HCT116 (cell line): ENCODE results near the gene ZGPAT. TPM values are rescaled to one million over a fixed set of nuclear protein-coding genes. Genes with fewer than 3 reads are reported as not detected.

Experiments
- ATAC-seq: fragments of 200-7000 bp; cut with Tn5 transposase; 2 replicates; pipeline ENCODE4 v1.9.1; 2020; ENCODE audit warnings: mild to moderate bottlenecking, moderate library complexity
- BruUV-seq: library from RNA; stranded (reverse); fragments of 400-500 nt; replicated peaks from 2 replicates; lab custom pipeline; 2021; lab: Mats Ljungman, UMichigan
- CTCF ChIA-PET: fragments of 300-600 bp; sonication (Branson Sonifier 250); formaldehyde crosslinking; loops from one replicate; lab custom pipeline; 2021; ENCODE audit warnings: antibody characterized with exemption; lab: Charles Lee
- POLR2A ChIA-PET: fragments of 300-600, 350-600 bp; sonication (Branson Sonifier 250); formaldehyde crosslinking; loops from one replicate; lab custom pipeline; 2021; ENCODE audit warnings: antibody characterized with exemption; lab: Charles Lee
- RAD21 ChIA-PET, 2 experiments: fragments of 300-600 bp; sonication (Branson Sonifier 250); formaldehyde crosslinking; loops; one replicate each; lab custom pipeline; 2023; ENCODE audit warnings: low total read pairs in 2 of 2; ENCODE audit not compliant: uncharacterized antibody in 2 of 2, unreplicated experiment in 2 of 2, low non-redundant PET in 1 of 2; lab: Charles Lee
- DNase-seq: peaks from one replicate; pipeline ENCODE4 v3.0.0-alpha.2; 2010; ENCODE audit warnings: low read depth, low spot score
- H2AFZ ChIP-seq: fragments of 200-600 bp; shearing (Covaris generic), sonication (generic); 2 replicates; pipeline ENCODE4 v1.6.1; 2017; ENCODE audit warnings: low read depth, mixed run types, mixed read lengths, antibody characterized with exemption, low read length; ENCODE audit not compliant: poor library complexity, severe bottlenecking
- H3K27ac ChIP-seq: 2 replicates; pipeline ENCODE4 v1.5.1; 2012; ENCODE audit warnings: low read depth, low read length
- H3K27me3 ChIP-seq: fragments of 200-600 bp; sonication (generic); 2 replicates; pipeline ENCODE4 v1.6.1; 2016; ENCODE audit warnings: mixed run types, low read length, mixed read lengths; ENCODE audit not compliant: insufficient read depth
- H3K36me3 ChIP-seq, 2 experiments: fragments of 200-500 bp in 1 of 2; fragments of 200-600 bp in 1 of 2; sonication (Bioruptor generic) in 1 of 2; sonication (generic) in 1 of 2; 2 replicates each; pipeline versions ENCODE4 v1.5.1 to v1.6.1; 2014 to 2016; ENCODE audit warnings: low read length in 2 of 2, inconsistent platforms in 1 of 2, mixed read lengths in 1 of 2, mixed run types in 1 of 2; ENCODE audit not compliant: insufficient read depth in 2 of 2, control insufficient read depth in 1 of 2
- H3K4me1 ChIP-seq, 2 experiments: fragments of 200-600 bp in 1 of 2; sonication (generic) in 1 of 2; 2 replicates each; pipeline versions ENCODE4 v1.5.1 to v1.6.1; 2012 to 2017; ENCODE audit warnings: low read length in 2 of 2, inconsistent platforms in 1 of 2, mild to moderate bottlenecking in 1 of 2, mixed read lengths in 1 of 2, mixed run types in 1 of 2, moderate library complexity in 1 of 2; ENCODE audit not compliant: insufficient read depth in 2 of 2, control insufficient read depth in 1 of 2
- H3K4me2 ChIP-seq: fragments of 200-600 bp; sonication (generic); 2 replicates; pipeline ENCODE4 v1.6.1; 2017; ENCODE audit warnings: mixed run types, low read length, mixed read lengths
- H3K4me3 ChIP-seq, 2 experiments: fragments of 200-600 bp in 1 of 2; sonication (generic) in 1 of 2; replicated peaks in 1 of 2; 2 replicates each; pipeline ENCODE4 v1.5.1; 2011 to 2016; ENCODE audit warnings: low read length in 2 of 2, control low read depth in 1 of 2, low read depth in 1 of 2, mild to moderate bottlenecking in 1 of 2, mixed read lengths in 1 of 2, mixed run types in 1 of 2
- H3K79me2 ChIP-seq: fragments of 200-600 bp; sonication (generic); 2 replicates; pipeline ENCODE4 v1.6.1; 2017; ENCODE audit warnings: mild to moderate bottlenecking, mixed run types, low read length, moderate library complexity, mixed read lengths; ENCODE audit not compliant: insufficient read depth
- H3K9ac ChIP-seq: fragments of 200-600 bp; sonication (generic); 2 replicates; pipeline ENCODE4 v1.6.1; 2016; ENCODE audit warnings: low read length, mixed read lengths
- H3K9me2 ChIP-seq: fragments of 200-600 bp; sonication (generic), shearing (Covaris generic); 2 replicates; pipeline ENCODE4 v1.6.1; 2017; ENCODE audit warnings: mixed run types, mild to moderate bottlenecking, moderate library complexity; ENCODE audit not compliant: insufficient read depth
- H3K9me3 ChIP-seq, 2 experiments: fragments of 200-500 bp in 1 of 2; fragments of 200-600 bp in 1 of 2; sonication (Bioruptor generic) in 1 of 2; sonication (generic) in 1 of 2; 2 replicates each; pipeline ENCODE4 v1.6.1; 2014 to 2017; ENCODE audit warnings: low read length in 2 of 2, mixed read lengths in 2 of 2, inconsistent platforms in 1 of 2, low read depth in 1 of 2, mild to moderate bottlenecking in 1 of 2, mixed run types in 1 of 2, moderate library complexity in 1 of 2; ENCODE audit not compliant: control insufficient read depth in 1 of 2, insufficient read depth in 1 of 2
- H4K20me1 ChIP-seq: fragments of 200-600 bp; sonication (generic), shearing (Covaris generic); 2 replicates; pipeline ENCODE4 v1.6.1; 2017; ENCODE audit warnings: mixed run types, mild to moderate bottlenecking, moderate library complexity; ENCODE audit not compliant: insufficient read depth
- CBX3 ChIP-seq: IDR thresholded peaks from 2 replicates; pipeline ENCODE4 v1.6.1; 2012; ENCODE audit warnings: low read depth
- EGR1 ChIP-seq: IDR thresholded peaks from 2 replicates; pipeline ENCODE4 v1.6.1; 2012; ENCODE audit warnings: low read depth
- POLR2AphosphoS5 ChIP-seq: IDR thresholded peaks from 2 replicates; pipeline ENCODE4 v1.6.1; 2011; ENCODE audit warnings: mild to moderate bottlenecking, low read depth, low read length, moderate library complexity
- RAD21 ChIP-seq: IDR thresholded peaks from 2 replicates; pipeline ENCODE4 v1.6.1; 2012; ENCODE audit warnings: low read depth, mild to moderate bottlenecking
- REST ChIP-seq: IDR thresholded peaks from 2 replicates; pipeline ENCODE4 v1.6.1; 2012; ENCODE audit warnings: low read depth
- intact Hi-C: fragments of 100-400 bp; cut with micrococcal nuclease; formaldehyde crosslinking; loops from 2 replicates; pipeline ENCODE4 v1.10.0; 2022
- total RNA-seq: library from RNA; stranded (reverse); gene quantifications from one replicate; pipeline ENCODE4 v1.2.1, GENCODE V29; 2021; ENCODE audit not compliant: unreplicated experiment

Gene ZGPAT
- total RNA-seq, 1 experiment from 2014 or later = 30.6 TPM

GRCh38 chr20:63703471-63703975 is 4.3 kb upstream of the ZGPAT start:
- peaks cover 35% of the 10 kb centered on the region for H3K79me2 ChIP-seq
- ChIA-PET CTCF (no interaction called here), RAD21 (interaction anchor here in 1 of 2 experiments (0.6 kb wide), 1 partner anchor 163 kb away, joined by 9 read pairs; no protein-coding TSS in a partner anchor), POLR2A (no interaction called here)
- no peaks in the 10 kb centered on the region for H3K9me3 ChIP-seq
- no peak for DNase-seq
- H3K27ac ChIP-seq = no peak overlapping the region; the same call in 1 of the 2 replicates
- no peaks in the 10 kb centered on the region for H3K27me3 ChIP-seq
- no peak overlapping the region for H3K4me2 ChIP-seq
- peaks cover 7 to 25% of the 10 kb centered on the region in 2 experiments; a peak in 3 of 4 replicates for H3K36me3 ChIP-seq
- no TSS peak for BruUV-seq
- H4K20me1 ChIP-seq = no peaks in the 10 kb centered on the region
- peaks cover 21 to 56% of the 10 kb centered on the region in 2 experiments for H3K4me1 ChIP-seq
- intact Hi-C loops = loop anchor here (10.0 kb wide), 1 partner anchor 351 kb away; no protein-coding TSS in a partner anchor
- no peak for ATAC-seq
- TF ChIP-seq POLR2AphosphoS5 (no peak), RAD21 (no peak), REST (no peak), EGR1 (no peak), CBX3 (no peak)
- TF ChIP-seq, all 23 proteins: peak for 0
- H3K9me2 ChIP-seq = no peaks in the 10 kb centered on the region
- H2AFZ ChIP-seq = no peak overlapping the region
- no peak overlapping the region for H3K4me3 ChIP-seq
- no peak overlapping the region for H3K9ac ChIP-seq
